NAMALWA (cell line): Measurements from ENCODE around the gene TIMM9.
"Not testable (repeated sequence)": the region's sequence is repeated elsewhere in the genome, so short reads cannot be mapped to it uniquely, and the experiment has no call there.

Source experiments
- DNase-seq: peaks from one replicate; pipeline ENCODE4 v3.0.0-alpha.2; 2015; ENCODE audit warnings: low spot score

TIMM9 gene

GRCh38 chr14:58398495-58398894 is 28.8 kb downstream of the TIMM9 start:
- no peak for DNase-seq

GRCh38 chr14:58397156-58397555 is 30.2 kb downstream of the TIMM9 start:
- no peak for DNase-seq

- DNase-seq: no peak
Measured at GRCh38 chr14:58395812-58396788, 31.2 kb downstream of the TIMM9 start, which contains the start of gene TOMM20L. TSS of gene TOMM20L (plus strand) at chr14:58395930. CDS start at chr14:58395958, 28 bp downstream.

GRCh38 chr14:58395562-58395811 is 31.8 kb downstream of the TIMM9 start:
- DNase-seq: no peak

GRCh38 chr14:58390830-58391229 is 36.5 kb downstream of the TIMM9 start:
- DNase-seq: no peak

- DNase-seq: no peak
Measured at GRCh38 chr14:58376791-58377190, 50.5 kb downstream of the TIMM9 start.

GRCh38 chr14:58368956-58369355 is 58.4 kb downstream of the TIMM9 start:
- DNase-seq: no peak

GRCh38 chr14:58367296-58367695 is 60.0 kb downstream of the TIMM9 start:
- no peak for DNase-seq

- DNase-seq: no peak
Measured at GRCh38 chr14:58364316-58364715, 63.0 kb downstream of the TIMM9 start.

- DNase-seq: peak; percentile 42
Measured at GRCh38 chr14:58362798-58363412, 64.4 kb downstream of the TIMM9 start.

- not testable (repeated sequence) for DNase-seq
Measured at GRCh38 chr14:58362272-58362671, 65.1 kb downstream of the TIMM9 start.
